A549 (cell line): ENCODE measurements around the gene INPP5A.

Experiments
- CHD4 ChIP-seq: fragments of 200-600 bp; sonication (generic); IDR thresholded peaks from 2 replicates; pipeline ENCODE4 v1.6.1; 2016; ENCODE audit warnings: antibody characterized with exemption, mild to moderate bottlenecking, borderline replicate concordance
- EHF ChIP-seq: fragments of 250-450 bp; sonication (Bioruptor Pico); IDR thresholded peaks from 2 replicates; pipeline ENCODE4 v1.5.0; 2020; ENCODE audit warnings: mild to moderate bottlenecking
- HDAC2 ChIP-seq: fragments of 200-600 bp; sonication (generic); IDR thresholded peaks from 2 replicates; pipeline ENCODE4 v1.6.1; 2016
- POLR2A ChIP-seq: IDR thresholded peaks from 2 replicates; pipeline ENCODE4 v1.6.1; 2012; ENCODE audit warnings: mild to moderate bottlenecking, low read length
- TF ChIP-seq, protein P1 (sequence below): fragments of >200 bp; sonication (Bioruptor Twin); formaldehyde crosslinking; IDR thresholded peaks from 3 replicates; pipeline ENCODE4 v1.5.1; 2016
- TF ChIP-seq, protein P2 (sequence below): fragments of 200-600 bp; sonication (generic); IDR thresholded peaks from 2 replicates; pipeline ENCODE4 v1.6.1; 2016; ENCODE audit warnings: antibody characterized with exemption, mild to moderate bottlenecking, moderate library complexity

DNA sequence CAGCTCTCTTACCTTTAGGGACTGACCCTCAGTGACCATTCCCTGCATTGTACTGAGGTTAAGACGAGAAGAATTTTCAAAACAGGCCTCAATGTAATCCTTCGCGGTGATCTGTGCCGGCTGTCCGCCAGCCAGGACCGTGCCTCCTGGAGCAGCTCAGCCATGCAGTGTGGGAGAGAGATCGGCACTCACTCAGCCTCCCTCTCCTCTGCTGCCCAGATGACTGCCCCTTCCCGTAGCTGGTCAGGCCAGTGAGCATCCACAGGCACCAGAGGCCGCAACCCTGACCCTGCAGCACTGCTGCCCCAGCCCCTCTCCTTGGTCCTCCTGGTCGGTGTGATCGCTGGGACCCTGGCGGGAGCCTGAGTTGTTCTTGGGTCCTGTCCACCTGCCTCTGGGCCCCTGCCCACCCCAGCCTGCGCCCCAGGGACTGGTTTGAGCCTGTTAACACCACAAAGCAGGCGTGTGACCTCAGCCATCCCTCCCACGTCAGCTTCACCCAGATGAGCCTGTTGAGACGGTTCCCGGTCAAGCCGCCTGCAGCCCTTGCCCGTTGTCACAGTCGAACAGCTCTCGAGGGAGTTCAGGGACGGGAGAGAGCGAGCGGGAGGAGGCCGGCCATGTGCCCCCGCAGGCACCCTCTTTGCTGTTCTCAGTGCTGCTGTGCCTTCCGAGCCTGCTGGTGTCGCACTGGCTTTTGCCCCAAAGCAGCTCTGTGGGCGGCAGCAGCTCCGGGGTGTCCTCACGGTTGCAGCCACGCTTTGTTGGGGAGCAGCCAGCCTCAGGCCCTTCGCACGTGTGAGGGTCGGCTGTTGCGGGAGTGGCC lies 211.2 kb downstream of the INPP5A start:
- TF ChIP-seq HDAC2 (no peak), CHD4 (no peak), EHF (CRISPR knock-in tag) (no peak), POLR2A (no peak)
- TF ChIP-seq, protein P1, sequence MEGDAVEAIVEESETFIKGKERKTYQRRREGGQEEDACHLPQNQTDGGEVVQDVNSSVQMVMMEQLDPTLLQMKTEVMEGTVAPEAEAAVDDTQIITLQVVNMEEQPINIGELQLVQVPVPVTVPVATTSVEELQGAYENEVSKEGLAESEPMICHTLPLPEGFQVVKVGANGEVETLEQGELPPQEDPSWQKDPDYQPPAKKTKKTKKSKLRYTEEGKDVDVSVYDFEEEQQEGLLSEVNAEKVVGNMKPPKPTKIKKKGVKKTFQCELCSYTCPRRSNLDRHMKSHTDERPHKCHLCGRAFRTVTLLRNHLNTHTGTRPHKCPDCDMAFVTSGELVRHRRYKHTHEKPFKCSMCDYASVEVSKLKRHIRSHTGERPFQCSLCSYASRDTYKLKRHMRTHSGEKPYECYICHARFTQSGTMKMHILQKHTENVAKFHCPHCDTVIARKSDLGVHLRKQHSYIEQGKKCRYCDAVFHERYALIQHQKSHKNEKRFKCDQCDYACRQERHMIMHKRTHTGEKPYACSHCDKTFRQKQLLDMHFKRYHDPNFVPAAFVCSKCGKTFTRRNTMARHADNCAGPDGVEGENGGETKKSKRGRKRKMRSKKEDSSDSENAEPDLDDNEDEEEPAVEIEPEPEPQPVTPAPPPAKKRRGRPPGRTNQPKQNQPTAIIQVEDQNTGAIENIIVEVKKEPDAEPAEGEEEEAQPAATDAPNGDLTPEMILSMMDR: no peak
- TF ChIP-seq, protein P2, sequence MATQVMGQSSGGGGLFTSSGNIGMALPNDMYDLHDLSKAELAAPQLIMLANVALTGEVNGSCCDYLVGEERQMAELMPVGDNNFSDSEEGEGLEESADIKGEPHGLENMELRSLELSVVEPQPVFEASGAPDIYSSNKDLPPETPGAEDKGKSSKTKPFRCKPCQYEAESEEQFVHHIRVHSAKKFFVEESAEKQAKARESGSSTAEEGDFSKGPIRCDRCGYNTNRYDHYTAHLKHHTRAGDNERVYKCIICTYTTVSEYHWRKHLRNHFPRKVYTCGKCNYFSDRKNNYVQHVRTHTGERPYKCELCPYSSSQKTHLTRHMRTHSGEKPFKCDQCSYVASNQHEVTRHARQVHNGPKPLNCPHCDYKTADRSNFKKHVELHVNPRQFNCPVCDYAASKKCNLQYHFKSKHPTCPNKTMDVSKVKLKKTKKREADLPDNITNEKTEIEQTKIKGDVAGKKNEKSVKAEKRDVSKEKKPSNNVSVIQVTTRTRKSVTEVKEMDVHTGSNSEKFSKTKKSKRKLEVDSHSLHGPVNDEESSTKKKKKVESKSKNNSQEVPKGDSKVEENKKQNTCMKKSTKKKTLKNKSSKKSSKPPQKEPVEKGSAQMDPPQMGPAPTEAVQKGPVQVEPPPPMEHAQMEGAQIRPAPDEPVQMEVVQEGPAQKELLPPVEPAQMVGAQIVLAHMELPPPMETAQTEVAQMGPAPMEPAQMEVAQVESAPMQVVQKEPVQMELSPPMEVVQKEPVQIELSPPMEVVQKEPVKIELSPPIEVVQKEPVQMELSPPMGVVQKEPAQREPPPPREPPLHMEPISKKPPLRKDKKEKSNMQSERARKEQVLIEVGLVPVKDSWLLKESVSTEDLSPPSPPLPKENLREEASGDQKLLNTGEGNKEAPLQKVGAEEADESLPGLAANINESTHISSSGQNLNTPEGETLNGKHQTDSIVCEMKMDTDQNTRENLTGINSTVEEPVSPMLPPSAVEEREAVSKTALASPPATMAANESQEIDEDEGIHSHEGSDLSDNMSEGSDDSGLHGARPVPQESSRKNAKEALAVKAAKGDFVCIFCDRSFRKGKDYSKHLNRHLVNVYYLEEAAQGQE: no peak
